ENCODE data around the gene FBXO24.

The FBXO24 gene

DNA sequence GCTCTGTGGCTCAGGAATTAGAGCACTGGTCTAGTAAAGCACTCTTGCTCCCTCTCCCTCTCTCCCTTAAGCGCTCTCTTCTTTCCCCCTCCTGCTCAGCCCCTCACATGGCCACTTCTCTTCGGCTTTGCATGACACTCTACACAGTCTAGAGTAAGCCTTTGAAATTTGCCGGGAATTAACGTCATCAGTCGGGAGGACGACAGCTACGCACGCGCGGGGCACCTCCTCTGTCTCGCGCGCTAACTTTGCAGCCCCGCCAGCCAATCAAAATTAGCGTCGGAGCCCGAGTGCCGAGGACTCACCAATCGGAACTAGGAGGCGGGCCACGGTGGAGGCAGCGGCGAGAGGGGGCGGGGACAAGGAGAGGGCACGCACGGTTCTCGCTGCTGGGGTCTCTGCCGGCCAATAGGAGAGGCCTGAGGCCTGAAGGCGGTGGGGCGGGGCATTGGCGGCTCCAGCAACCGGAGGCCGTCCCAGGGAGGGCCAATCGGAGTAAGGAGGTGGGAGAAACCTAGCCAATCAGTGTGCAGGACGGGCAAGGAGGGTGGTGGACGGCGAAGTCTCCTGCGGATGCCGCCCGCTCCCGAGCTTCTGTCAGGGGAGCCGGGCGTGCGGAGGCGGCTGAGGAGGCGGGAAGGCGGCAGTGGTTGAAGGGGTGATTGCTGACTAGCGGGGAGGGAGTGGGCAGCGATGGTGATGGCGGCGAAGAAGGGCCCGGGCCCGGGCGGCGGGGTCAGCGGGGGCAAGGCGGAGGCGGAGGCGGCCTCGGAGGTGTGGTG lies 47.3 kb upstream of the FBXO24 start, which contains the start of gene AGFG2:
Gene AGFG2, plus strand, starts transcription at position 550 of the 782 bp plus-strand sequence. Its CDS starts 144 bp downstream, at position 694.
- Histone ChIP-seq H3K4me3 (ENCODE audit: low read depth, low read length) (peak within 1 kb of the TSS; percentile 79), H3K36me3 (ENCODE audit: control insufficient read depth in 2 of 2, insufficient read depth in 1 of 2, low read length in 2 of 2) (no peaks in the 10 kb centered on the region), H3K4me1 (ENCODE audit: control insufficient read depth, insufficient read depth, low read length) (peaks cover 3% of the 10 kb centered on the region; the same call in 1 of the 2 replicates), H3K27ac (ENCODE audit: extremely low read depth, low read depth, low read length) (peak within 1 kb of the TSS; percentile 34; the same call in 1 of the 2 replicates), H3K9me3 (ENCODE audit: control insufficient read depth, insufficient read depth, low read depth, low read length) (no peaks in the 10 kb centered on the region)
- CTCF ChIA-PET: interaction anchor here (0.6 to 1.1 kb wide), 4 partner anchors 21 to 70 kb away, joined by 3 read pairs; partner anchors contain the start of genes FBXO24 and LRCH4
- POLR2A ChIA-PET: interaction anchor here (0.6 to 1.8 kb wide), 14 partner anchors 12 to 351 kb away, joined by 3 to 16 read pairs (median 4); partner anchors contain the start of genes FBXO24, LRCH4, MEPCE and PPP1R35
- TF ChIP-seq ZNF544 (tag by site-specific recombination; IDR thresholded peaks at IDR 0.05) (no peak), ZFP37 (tag by site-specific recombination; IDR thresholded peaks at IDR 0.05) (peak; percentile 28; the same call in 1 of the 2 replicates), ZNF335 (tag by site-specific recombination; conservative IDR thresholded peaks at IDR 0.05) (peak; percentile 79), KLF16 (tag by site-specific recombination; IDR thresholded peaks at IDR 0.05) (peak; percentile 92), OSR2 (tag by site-specific recombination; IDR thresholded peaks at IDR 0.05) (peak; percentile 99), ZNF692 (tag by site-specific recombination; IDR thresholded peaks at IDR 0.05) (peak; percentile 67), ZNF362 (tag by site-specific recombination; IDR thresholded peaks at IDR 0.05) (no peak), ZNF560 (tag by site-specific recombination; IDR thresholded peaks at IDR 0.05; ENCODE audit: borderline replicate concordance) (no peak), ZEB2 (tag by site-specific recombination; IDR thresholded peaks at IDR 0.05) (peak; percentile 75), INSM2 (tag by site-specific recombination; IDR thresholded peaks at IDR 0.05) (peak; percentile 41; the same call in 1 of the 2 replicates), ZNF629 (tag by site-specific recombination; IDR thresholded peaks at IDR 0.05) (peak; percentile 94), ZNF404 (tag by site-specific recombination; IDR thresholded peaks at IDR 0.05) (no peak), ZNF10 (tag by site-specific recombination; IDR thresholded peaks at IDR 0.05) (peak; percentile 25; the same call in 1 of the 2 replicates), ZFP69B (tag by site-specific recombination; IDR thresholded peaks at IDR 0.05) (peak; percentile 67), YY2 (tag by site-specific recombination; IDR thresholded peaks at IDR 0.05) (peak; percentile 87), ZNF558 (tag by site-specific recombination; IDR thresholded peaks at IDR 0.05) (0 out of 2 replicates have a peak, but pooled peaks have one; percentile 15), ZNF2 (tag by site-specific recombination; IDR thresholded peaks at IDR 0.05) (peak; percentile 75), ZNF24 (tag by site-specific recombination; IDR thresholded peaks at IDR 0.05) (0 out of 2 replicates have a peak, but pooled peaks have one; percentile 61), KLF8 (tag by site-specific recombination; IDR thresholded peaks at IDR 0.05) (peak; percentile 94), ZNF324 (tag by site-specific recombination; IDR thresholded peaks at IDR 0.05) (peak; percentile 54; the same call in 1 of the 2 replicates), SCRT1 (tag by site-specific recombination; IDR thresholded peaks at IDR 0.05; ENCODE audit: borderline replicate concordance) (no peak), KLF9 (tag by site-specific recombination; IDR thresholded peaks at IDR 0.05; ENCODE audit: low read depth) (peak; percentile 89), GLIS1 (tag by site-specific recombination; IDR thresholded peaks at IDR 0.05) (peak; percentile 85), ZBTB20 (tag by site-specific recombination; IDR thresholded peaks at IDR 0.05) (peak; percentile 76; the same call in 1 of the 2 replicates), ZNF701 (tag by site-specific recombination; IDR thresholded peaks at IDR 0.05) (no peak), ZNF23 (tag by site-specific recombination; IDR thresholded peaks at IDR 0.05; ENCODE audit: borderline replicate concordance) (no peak)
- TF ChIP-seq, protein P1, sequence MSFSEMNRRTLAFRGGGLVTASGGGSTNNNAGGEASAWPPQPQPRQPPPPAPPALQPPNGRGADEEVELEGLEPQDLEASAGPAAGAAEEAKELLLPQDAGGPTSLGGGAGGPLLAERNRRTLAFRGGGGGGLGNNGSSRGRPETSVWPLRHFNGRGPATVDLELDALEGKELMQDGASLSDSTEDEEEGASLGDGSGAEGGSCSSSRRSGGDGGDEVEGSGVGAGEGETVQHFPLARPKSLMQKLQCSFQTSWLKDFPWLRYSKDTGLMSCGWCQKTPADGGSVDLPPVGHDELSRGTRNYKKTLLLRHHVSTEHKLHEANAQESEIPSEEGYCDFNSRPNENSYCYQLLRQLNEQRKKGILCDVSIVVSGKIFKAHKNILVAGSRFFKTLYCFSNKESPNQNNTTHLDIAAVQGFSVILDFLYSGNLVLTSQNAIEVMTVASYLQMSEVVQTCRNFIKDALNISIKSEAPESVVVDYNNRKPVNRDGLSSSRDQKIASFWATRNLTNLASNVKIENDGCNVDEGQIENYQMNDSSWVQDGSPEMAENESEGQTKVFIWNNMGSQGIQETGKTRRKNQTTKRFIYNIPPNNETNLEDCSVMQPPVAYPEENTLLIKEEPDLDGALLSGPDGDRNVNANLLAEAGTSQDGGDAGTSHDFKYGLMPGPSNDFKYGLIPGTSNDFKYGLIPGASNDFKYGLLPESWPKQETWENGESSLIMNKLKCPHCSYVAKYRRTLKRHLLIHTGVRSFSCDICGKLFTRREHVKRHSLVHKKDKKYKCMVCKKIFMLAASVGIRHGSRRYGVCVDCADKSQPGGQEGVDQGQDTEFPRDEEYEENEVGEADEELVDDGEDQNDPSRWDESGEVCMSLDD (tag by site-specific recombination; IDR thresholded peaks at IDR 0.05): peak; percentile 66
- TF ChIP-seq, protein P2, sequence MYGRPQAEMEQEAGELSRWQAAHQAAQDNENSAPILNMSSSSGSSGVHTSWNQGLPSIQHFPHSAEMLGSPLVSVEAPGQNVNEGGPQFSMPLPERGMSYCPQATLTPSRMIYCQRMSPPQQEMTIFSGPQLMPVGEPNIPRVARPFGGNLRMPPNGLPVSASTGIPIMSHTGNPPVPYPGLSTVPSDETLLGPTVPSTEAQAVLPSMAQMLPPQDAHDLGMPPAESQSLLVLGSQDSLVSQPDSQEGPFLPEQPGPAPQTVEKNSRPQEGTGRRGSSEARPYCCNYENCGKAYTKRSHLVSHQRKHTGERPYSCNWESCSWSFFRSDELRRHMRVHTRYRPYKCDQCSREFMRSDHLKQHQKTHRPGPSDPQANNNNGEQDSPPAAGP (tag by site-specific recombination; IDR thresholded peaks at IDR 0.05): peak; percentile 89
- TF ChIP-seq, protein P3, sequence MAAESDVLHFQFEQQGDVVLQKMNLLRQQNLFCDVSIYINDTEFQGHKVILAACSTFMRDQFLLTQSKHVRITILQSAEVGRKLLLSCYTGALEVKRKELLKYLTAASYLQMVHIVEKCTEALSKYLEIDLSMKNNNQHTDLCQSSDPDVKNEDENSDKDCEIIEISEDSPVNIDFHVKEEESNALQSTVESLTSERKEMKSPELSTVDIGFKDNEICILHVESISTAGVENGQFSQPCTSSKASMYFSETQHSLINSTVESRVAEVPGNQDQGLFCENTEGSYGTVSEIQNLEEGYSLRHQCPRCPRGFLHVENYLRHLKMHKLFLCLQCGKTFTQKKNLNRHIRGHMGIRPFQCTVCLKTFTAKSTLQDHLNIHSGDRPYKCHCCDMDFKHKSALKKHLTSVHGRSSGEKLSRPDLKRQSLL (tag by site-specific recombination; IDR thresholded peaks at IDR 0.05): peak; percentile 94
